Activated T-helper 2 cell treated with anti-CD3 and anti-CD28 coated beads, Interferon-gamma antibody, Interleukin-2, Interleukin-4, amounts not matched to agents 10 μg/mL and 5 μg/mL and 100 μg/mL, durations not matched to agents 14 hours and 24 hours and 36 hours (primary cell): ENCODE results near the gene COX19. TPM values are rescaled to one million over a fixed set of nuclear protein-coding genes. Genes with fewer than 3 reads are reported as not detected.

Experiments used
- DNase-seq: peaks from one replicate; pipeline ENCODE4 v3.0.0; 2021; ENCODE audit warnings: low spot score
- H3K27ac Mint-ChIP-seq: one replicate; pipeline ENCODE4 v1.8.0; 2021; ENCODE audit warnings: mixed read lengths
- H3K27me3 Mint-ChIP-seq: one replicate; pipeline ENCODE4 v1.8.0; 2021; ENCODE audit warnings: low read depth, mixed read lengths
- H3K36me3 Mint-ChIP-seq: one replicate; pipeline ENCODE4 v1.8.0; 2021; ENCODE audit warnings: low read depth, mixed read lengths
- H3K4me1 Mint-ChIP-seq: one replicate; pipeline ENCODE4 v1.8.0; 2021; ENCODE audit warnings: low read depth, mixed read lengths
- H3K4me3 Mint-ChIP-seq: one replicate; pipeline ENCODE4 v1.8.0; 2021; ENCODE audit warnings: low read depth, mild to moderate bottlenecking, moderate library complexity, mixed read lengths
- H3K9me3 Mint-ChIP-seq: one replicate; pipeline ENCODE4 v1.8.0; 2021; ENCODE audit warnings: mixed read lengths
- intact Hi-C: fragments of 100-400 bp; cut with micrococcal nuclease; formaldehyde crosslinking; loops from one replicate; pipeline ENCODE4 v1.15.1; 2023
- total RNA-seq: library from RNA; stranded (reverse); gene quantifications from 2 replicates; pipeline ENCODE4 v1.2.3, GENCODE V29; 2022

Gene COX19, protein sequence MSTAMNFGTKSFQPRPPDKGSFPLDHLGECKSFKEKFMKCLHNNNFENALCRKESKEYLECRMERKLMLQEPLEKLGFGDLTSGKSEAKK
- total RNA-seq: 15.0 and 17.2 TPM in 2 replicates

DNA sequence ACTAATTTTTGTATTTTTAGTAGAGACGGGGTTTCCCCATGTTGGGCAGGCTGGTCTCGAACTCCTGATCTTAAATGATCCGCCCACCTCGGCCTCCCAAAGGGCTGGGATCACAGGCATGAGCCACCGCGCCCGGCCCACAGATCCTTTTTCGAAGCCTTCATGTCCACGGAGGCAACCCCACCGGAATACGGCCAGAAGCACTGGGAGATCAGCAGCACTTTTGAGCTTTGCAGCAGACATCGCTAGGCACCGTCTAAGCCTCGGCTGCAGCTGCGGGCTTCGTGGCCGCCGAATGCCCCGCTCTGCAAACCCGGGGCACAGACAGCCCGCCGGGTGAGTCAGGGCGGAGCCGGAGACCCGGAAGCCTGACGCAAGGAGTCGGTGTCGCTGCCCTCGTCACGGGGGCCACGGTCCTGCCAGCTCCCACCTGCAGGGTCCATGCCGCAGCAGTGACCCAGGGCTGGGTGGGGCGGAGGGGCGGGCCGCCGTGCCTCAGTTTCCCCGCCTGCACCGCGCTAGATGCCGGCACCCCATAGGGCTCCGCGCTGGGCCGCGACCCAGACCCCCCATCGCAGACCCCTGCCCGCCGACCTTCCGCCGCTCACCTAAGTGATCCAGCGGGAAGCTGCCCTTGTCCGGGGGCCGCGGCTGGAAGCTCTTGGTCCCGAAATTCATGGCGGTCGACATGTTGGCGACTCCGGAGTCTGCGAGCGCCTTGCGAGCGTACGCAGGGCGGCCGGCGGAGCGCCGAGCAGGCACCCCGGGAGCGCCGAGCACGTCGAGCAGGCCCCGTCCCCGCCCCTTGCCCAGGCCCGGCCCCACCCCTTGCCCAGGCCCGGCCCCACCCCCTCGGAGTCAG is at the start of gene COX19:
TSS of gene COX19 (minus strand) at position 730 of the 862 bp plus-strand sequence. CDS start at position 690, 40 bp downstream.
- H3K9me3 Mint-ChIP-seq: no peaks in the 10 kb centered on the region
- H3K27me3 Mint-ChIP-seq: no peaks in the 10 kb centered on the region
- peak within 1 kb of the TSS; percentile 93 for H3K27ac Mint-ChIP-seq

DNA sequence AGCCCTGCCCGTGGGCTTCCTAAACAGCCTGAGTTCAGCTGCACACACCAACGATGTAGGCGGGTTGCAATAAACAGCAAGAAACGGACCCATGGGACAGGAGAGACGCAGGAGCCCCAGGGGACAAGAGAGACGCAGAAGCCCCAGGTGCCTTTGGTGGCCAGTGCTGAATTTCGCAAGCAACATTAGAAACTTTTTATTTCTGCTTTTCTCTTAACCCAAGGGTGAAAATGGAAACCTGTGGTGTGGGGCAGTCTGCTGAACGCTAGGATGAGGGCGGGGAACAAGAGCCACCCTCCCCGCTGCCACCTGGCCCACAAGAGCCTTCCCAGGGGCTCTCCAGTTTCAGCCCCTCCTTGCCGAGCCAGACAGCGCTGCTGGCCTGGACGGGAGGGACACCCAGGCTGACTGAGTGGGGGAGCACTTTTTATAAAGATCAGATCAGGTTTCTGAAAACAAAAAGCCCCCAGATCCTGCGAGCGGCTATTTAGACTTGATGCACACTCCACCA is 49.0 kb upstream of the COX19 start:
- no peak overlapping the region for H3K27ac Mint-ChIP-seq
- no peaks in the 10 kb centered on the region for H3K27me3 Mint-ChIP-seq
- no peak overlapping the region for H3K4me3 Mint-ChIP-seq
- intact Hi-C loops: no loop called here
- peaks cover 14% of the 10 kb centered on the region for H3K4me1 Mint-ChIP-seq
- no peaks in the 10 kb centered on the region for H3K9me3 Mint-ChIP-seq
- H3K36me3 Mint-ChIP-seq: peaks cover 20% of the 10 kb centered on the region
- DNase-seq: no peak

More for the DNA sequence above, at the start of gene COX19:
- Mint-ChIP-seq H3K36me3 (peaks cover 35% of the 10 kb centered on the region), H3K4me1 (peaks cover 12% of the 10 kb centered on the region), H3K4me3 (peak within 1 kb of the TSS; percentile 92)
- peak; percentile 85 for DNase-seq
- intact Hi-C loops: loop anchor here (1.0 to 5.0 kb wide), 3 partner anchors 44 to 72 kb away; no protein-coding TSS in a partner anchor

DNA sequence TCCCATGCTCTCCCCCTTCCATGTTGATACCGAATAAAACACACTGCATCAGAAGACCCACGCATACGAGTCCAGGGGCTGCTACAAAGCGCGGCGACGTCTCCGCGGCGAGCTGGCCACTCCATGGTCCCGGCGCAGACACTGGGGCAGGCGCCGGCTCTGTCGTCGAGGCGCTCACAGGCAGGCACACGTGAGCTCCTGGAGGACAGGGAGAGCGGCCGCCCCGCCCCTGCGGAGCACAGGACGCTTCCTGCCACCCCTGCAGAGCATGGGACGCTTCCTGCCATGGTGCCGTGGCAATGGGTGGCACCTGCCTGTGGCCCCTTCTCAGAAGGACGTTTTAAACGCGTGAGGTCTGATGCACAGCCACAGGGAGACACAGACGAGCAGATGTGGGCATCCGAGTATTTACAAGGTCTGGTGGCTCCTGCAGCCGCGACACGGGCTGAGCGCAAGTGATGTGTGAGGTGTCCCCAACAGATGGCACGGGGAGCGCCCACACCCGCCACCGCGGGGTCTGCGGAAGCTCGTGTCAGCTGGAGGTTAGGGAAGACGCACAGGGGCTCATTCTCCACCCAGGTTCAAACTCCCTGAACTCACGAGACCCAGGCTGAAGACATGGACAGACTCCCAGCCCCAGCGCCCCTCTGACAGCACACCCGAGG is 47.6 kb upstream of the COX19 start:
- peaks cover 7% of the 10 kb centered on the region for H3K4me1 Mint-ChIP-seq
- no peak for DNase-seq
- peaks cover 23% of the 10 kb centered on the region for H3K36me3 Mint-ChIP-seq
- intact Hi-C loops: no loop called here
- no peaks in the 10 kb centered on the region for H3K27me3 Mint-ChIP-seq
- no peak overlapping the region for H3K4me3 Mint-ChIP-seq
- H3K9me3 Mint-ChIP-seq: no peaks in the 10 kb centered on the region
- no peak overlapping the region for H3K27ac Mint-ChIP-seq

DNA sequence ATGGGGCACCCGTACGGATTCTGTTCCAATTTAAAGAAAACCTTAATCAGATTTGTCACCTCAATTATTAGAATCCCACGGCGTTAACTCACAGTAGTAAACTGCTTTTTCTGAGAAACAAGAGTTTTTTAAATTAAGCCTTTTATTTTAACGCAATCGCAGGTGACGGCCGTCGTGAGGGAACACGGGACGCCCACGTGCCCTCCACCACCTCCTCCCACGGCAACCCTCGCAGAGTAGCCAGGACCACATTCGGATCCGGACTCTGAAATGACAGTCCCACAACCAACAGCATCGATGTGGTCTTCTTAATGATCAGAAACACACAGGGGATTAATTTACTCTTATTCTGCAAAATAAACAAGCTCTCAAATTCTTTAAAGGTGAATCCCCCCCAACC is 47.0 kb upstream of the COX19 start:
- Mint-ChIP-seq H3K4me1 (peaks cover 5% of the 10 kb centered on the region), H3K27ac (no peak overlapping the region), H3K36me3 (peaks cover 23% of the 10 kb centered on the region), H3K4me3 (no peak overlapping the region), H3K27me3 (no peaks in the 10 kb centered on the region), H3K9me3 (no peaks in the 10 kb centered on the region)
- no peak for DNase-seq
- intact Hi-C loops: no loop called here

DNA sequence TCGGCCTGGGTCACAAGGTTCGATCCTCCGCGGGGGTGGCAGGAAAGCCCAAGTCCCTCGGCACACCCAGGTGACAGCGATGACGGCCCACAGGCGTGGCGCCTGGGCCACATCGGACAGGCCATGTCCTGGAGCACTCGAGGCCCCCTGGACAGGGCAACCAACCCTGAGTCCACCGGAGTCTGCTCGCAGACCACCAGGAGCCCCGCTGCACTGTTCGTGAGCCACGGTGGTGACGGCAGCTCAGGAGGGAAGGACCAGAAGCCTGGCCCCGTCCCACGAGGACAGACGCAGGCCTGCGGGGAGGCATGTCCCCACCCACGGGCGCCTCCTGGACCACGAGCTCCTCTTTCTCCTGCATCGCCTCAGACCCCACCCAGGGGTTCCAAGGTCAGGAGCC is 46.6 kb upstream of the COX19 start:
- Mint-ChIP-seq H3K27ac (no peak overlapping the region), H3K27me3 (no peaks in the 10 kb centered on the region), H3K36me3 (peaks cover 23% of the 10 kb centered on the region), H3K9me3 (no peaks in the 10 kb centered on the region), H3K4me1 (peaks cover 4% of the 10 kb centered on the region), H3K4me3 (no peak overlapping the region)
- intact Hi-C loops: no loop called here
- no peak for DNase-seq

DNA sequence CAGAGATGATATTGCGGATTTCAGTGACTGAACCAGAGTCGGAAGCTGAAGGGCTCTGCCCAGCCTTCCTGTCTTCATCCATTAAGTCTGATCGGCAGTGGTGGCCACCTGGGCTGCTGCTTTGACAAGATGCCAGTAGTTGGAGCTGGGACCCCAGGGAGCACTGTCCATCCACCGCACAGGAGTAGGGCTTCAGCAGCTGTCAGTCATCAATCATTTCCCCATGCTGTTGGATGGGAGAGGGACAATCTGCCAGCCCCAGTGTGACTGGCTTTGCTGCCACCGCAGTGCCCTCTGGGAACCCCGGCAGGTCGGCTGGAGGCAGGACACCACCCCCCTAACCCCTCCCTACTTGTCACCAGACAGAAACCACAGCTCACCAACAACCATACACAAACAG is 46.0 kb upstream of the COX19 start:
- Mint-ChIP-seq H3K36me3 (peaks cover 23% of the 10 kb centered on the region), H3K27me3 (no peaks in the 10 kb centered on the region), H3K9me3 (no peaks in the 10 kb centered on the region), H3K27ac (no peak overlapping the region), H3K4me3 (no peak overlapping the region), H3K4me1 (peaks cover 2% of the 10 kb centered on the region)
- intact Hi-C loops: no loop called here
- DNase-seq: no peak

DNA sequence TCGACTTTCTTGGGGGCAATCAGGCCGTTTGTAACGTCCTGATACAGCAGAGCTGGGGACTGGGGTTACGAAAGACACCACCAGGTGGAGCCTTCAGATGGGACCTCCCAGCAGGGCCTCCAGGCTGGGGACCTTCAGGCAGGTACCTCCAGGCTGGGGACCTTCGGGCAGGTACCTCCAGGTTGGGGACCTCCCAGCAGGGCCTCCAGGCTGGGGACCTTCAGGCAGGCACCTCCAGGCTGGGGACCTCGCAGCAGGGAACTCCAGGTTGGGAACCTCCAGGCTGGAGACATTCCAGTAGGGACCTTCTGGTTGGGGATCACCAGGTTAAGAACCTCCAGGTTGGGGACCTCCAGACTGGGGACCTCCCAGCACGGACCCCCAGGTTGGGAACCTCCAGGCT is 45.5 kb upstream of the COX19 start:
- Mint-ChIP-seq H3K36me3 (peaks cover 20% of the 10 kb centered on the region), H3K4me3 (no peak overlapping the region), H3K9me3 (no peaks in the 10 kb centered on the region), H3K27me3 (no peaks in the 10 kb centered on the region), H3K4me1 (no peaks in the 10 kb centered on the region), H3K27ac (no peak overlapping the region)
- intact Hi-C loops: no loop called here
- DNase-seq: no peak

DNA sequence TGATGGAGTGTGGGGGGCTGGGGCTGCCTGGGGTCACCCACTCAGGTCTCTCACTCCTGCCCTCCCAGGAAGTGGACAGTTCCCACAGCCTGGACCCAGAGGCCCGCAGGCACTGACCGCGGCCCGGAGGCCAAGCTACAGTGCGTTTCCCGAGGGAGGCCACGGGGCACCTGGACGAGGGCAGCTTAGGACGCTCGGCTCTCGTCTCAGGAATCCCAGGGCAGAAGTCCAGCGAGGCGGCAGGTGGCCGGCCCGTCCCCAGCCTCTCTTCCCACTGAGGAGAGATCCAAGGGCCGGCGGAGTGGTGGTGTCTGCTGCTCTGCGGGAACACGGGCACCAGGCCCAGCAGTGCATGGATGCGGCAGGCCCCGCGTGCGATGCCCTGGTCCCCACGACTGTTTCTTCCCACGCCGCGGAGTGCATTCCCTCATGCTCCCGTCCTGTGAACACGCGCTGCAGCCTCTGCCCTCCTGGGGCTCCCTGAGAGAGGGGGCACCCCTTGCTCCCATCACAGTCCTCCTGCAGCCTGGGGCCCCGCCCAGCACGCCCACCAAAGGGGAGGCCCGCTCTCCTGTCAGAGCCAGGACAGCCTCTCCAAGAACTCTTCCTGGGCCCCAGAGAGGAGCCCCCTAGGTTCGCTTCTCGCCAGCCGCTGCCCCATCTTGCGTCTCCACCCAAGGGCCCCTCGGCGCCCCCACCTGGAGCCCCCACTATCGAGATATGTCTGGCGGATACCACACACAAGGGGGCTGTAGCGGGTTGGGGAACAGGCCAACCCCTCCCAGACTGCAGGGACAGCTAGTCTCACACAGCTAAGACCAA is 44.7 kb upstream of the COX19 start:
- intact Hi-C loops: no loop called here

DNA sequence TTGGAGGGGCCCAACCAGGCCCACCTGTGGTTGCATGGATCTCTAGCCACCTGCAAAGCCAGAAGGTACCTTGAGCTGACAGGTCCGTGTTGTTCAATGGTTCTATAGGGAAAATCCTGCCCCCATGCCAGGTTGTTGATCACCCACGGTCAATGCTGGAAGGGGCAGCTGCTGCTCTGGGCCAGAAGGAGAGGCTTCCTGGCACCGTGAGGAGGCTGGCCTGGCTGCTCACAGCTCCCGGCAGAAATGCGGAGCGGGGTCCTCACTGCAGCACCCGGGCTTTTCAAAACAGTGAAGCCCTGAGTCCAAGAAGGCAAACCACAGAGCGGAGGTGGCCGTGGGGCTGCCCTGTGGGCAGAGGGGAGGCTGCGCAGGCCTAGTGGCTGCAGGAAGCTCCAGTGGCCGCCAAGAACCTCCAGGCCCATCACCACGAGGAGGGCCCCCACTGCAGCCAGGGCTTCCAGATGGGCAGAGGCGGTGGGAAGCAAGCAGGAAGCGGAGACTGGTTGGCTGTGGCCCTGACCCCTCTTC is 44.0 kb upstream of the COX19 start:
- intact Hi-C loops: no loop called here

More for the DNA sequence above, 44.7 kb upstream of the COX19 start:
- H3K27ac Mint-ChIP-seq: no peak overlapping the region
- no peaks in the 10 kb centered on the region for H3K9me3 Mint-ChIP-seq
- no peaks in the 10 kb centered on the region for H3K27me3 Mint-ChIP-seq
- H3K36me3 Mint-ChIP-seq: peaks cover 20% of the 10 kb centered on the region
- H3K4me1 Mint-ChIP-seq: no peaks in the 10 kb centered on the region
- no peak overlapping the region for H3K4me3 Mint-ChIP-seq
- no peak for DNase-seq

DNA sequence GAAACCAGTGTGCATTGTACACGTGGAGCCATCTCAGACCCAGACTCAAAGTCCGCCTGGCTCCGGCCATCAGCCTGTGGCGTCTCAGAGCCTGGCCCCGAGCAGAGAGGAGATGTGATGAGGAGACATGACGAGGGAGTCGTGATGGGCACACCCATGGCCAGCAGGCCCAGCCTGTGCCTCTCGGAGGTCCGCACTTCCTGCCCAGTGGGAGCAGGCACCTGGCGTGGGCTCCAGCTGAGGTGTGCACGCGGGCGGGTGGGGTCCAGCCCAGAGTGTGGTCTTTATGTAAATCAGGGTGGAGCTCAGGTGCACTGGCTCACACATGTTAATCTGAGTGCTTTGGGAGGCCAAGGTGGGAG is 43.0 kb upstream of the COX19 start:
- Mint-ChIP-seq H3K36me3 (peaks cover 16% of the 10 kb centered on the region), H3K9me3 (no peaks in the 10 kb centered on the region), H3K4me1 (no peaks in the 10 kb centered on the region), H3K27ac (no peak overlapping the region), H3K27me3 (no peaks in the 10 kb centered on the region), H3K4me3 (no peak overlapping the region)
- DNase-seq: no peak
- intact Hi-C loops: no loop called here

More for the DNA sequence above, 44.0 kb upstream of the COX19 start:
- Mint-ChIP-seq H3K4me3 (no peak overlapping the region), H3K36me3 (peaks cover 20% of the 10 kb centered on the region), H3K27me3 (no peaks in the 10 kb centered on the region), H3K9me3 (no peaks in the 10 kb centered on the region), H3K27ac (no peak overlapping the region), H3K4me1 (no peaks in the 10 kb centered on the region)
- DNase-seq: no peak

DNA sequence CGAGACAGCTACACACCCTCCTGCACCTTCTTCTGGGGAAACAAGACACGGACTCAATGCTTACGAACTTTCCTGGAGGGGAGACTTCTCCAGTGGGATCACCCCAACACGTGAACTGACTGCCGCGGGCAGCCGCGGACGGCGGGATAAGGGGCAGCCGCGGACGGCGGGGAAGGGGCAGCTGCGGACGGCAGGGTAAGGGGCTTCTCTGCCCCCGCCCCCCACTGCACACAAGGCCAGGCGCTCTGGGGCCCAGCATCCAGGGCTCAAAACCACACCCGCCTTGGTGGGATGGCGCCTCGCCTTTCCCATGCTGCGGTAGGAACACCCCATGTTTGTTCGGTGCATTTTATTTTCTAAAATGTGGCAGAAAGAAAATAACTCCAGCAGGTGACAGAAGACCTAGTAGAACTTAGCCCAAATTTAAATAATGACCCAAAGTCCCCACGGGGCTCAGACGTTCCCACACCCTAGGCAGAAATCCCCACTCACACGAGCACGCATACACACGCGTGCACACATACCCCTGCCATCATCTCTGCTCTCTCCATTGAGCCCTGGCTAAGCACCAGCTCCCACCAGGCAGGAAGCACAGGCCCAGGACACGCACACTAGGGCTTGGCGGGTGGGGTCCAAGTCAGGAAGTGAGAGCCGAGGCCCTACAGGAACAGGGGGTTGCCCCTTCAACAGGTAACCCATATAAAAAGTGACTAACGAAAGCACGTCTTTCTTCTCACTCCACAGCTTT is 42.4 kb upstream of the COX19 start:
- Mint-ChIP-seq H3K36me3 (peaks cover 16% of the 10 kb centered on the region), H3K4me1 (no peaks in the 10 kb centered on the region), H3K27ac (no peak overlapping the region), H3K27me3 (no peaks in the 10 kb centered on the region), H3K4me3 (no peak overlapping the region), H3K9me3 (no peaks in the 10 kb centered on the region)
- DNase-seq: no peak
- intact Hi-C loops: no loop called here
